ENCODE results near the gene SETD6.

The SETD6 gene, protein sequence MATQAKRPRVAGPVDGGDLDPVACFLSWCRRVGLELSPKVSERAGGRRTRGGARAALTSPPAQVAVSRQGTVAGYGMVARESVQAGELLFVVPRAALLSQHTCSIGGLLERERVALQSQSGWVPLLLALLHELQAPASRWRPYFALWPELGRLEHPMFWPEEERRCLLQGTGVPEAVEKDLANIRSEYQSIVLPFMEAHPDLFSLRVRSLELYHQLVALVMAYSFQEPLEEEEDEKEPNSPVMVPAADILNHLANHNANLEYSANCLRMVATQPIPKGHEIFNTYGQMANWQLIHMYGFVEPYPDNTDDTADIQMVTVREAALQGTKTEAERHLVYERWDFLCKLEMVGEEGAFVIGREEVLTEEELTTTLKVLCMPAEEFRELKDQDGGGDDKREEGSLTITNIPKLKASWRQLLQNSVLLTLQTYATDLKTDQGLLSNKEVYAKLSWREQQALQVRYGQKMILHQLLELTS

DNA sequence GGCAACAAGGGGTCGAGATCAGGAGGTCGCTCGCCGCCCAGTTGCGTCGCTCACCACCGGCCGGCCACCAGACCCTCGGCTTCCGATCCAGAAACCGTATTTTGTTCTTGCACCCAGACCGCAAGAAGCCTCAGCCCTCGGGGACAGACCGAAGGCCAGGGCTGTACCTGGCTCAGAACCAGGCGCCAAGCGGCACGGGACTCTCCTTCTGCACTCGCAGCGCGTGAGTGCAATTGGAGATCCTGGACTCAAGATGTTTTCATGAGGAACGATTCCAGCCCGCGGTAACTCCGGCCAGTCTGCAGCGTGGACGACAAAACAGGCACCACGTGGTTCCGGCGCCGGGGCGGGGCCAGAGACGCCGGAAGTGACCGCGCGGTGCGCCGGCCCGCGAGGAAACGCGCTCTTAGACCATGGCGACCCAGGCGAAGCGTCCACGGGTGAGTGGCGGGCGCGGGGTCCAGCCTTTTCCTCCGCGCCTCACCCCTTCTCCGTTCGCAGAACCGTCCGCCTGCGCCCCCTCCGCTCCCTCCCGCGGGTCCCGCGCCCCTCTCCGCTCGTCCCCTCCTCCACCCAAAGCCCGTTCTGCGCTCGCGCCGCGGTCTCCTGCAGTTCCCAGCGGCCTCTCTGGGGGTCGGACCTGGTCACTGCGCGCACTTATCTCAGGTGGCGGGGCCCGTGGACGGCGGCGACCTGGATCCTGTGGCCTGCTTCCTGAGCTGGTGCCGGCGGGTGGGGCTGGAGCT lies at the start of gene SETD6:
TSS of gene SETD6 (plus strand) at position 393 of the 746 bp plus-strand sequence. CDS start at position 414, 21 bp downstream.
- H2AFZ ChIP-seq, result peak within 1 kb of the TSS; percentile 78
- H3K9ac ChIP-seq, result no peak within 1 kb of the TSS
- H3K9me3 ChIP-seq (ENCODE audit: control insufficient read depth, low read length), result no peaks in the 10 kb centered on the region
- no peaks in the 10 kb centered on the region for H3K36me3 ChIP-seq (ENCODE audit: control insufficient read depth, insufficient read depth, low read length)
- peak; percentile 23 for TF ChIP-seq CTCF (IDR thresholded peaks at IDR 0.05)
- H3K79me2 ChIP-seq, result no peaks in the 10 kb centered on the region
- H3K4me1 ChIP-seq, result peaks cover 6% of the 10 kb centered on the region
- no peaks in the 10 kb centered on the region for H3K27me3 ChIP-seq (ENCODE audit: control insufficient read depth, insufficient read depth, low read length)
- peak within 1 kb of the TSS; percentile 72 for H3K27ac ChIP-seq
- H3K4me3 ChIP-seq (ENCODE audit: low read depth, low read length), result peak within 1 kb of the TSS; percentile 69
- H3K4me2 ChIP-seq (ENCODE audit: low read length), result peak within 1 kb of the TSS; percentile 74

DNA sequence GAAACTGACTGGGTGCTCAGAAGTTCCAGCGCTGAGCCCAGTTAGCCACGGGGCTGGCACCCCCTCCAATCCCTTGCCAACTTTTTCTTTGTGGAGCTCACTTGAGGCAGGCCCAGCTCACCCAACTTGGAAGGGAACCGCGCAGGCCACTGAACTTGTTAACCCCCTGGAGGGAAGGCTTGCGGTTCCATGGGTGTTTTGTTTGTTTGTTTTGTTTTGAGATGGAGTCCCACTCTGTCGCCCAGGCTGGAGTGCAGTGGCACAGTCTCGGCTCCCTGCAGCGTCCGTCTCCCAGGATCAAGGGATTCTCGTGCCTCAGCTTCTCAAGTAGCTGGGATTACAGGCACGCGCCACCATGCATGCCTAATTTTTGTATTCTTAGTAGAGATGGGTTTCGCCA lies 49.5 kb upstream of the SETD6 start:
- no peaks in the 10 kb centered on the region for H3K4me1 ChIP-seq
- H2AFZ ChIP-seq, result no peak overlapping the region
- H3K4me2 ChIP-seq (ENCODE audit: low read length), result no peak overlapping the region
- H3K9me3 ChIP-seq (ENCODE audit: control insufficient read depth, low read length), result no peaks in the 10 kb centered on the region
- H3K9ac ChIP-seq, result no peak overlapping the region
- H3K79me2 ChIP-seq, result no peaks in the 10 kb centered on the region
- H3K36me3 ChIP-seq (ENCODE audit: control insufficient read depth, insufficient read depth, low read length), result no peaks in the 10 kb centered on the region
- no peaks in the 10 kb centered on the region for H3K27me3 ChIP-seq (ENCODE audit: control insufficient read depth, insufficient read depth, low read length)
- H3K27ac ChIP-seq, result no peak overlapping the region
- no peak overlapping the region for H3K4me3 ChIP-seq (ENCODE audit: low read depth, low read length)
- no peak for TF ChIP-seq CTCF (IDR thresholded peaks at IDR 0.05)

- H3K9ac ChIP-seq, result no peak overlapping the region
- no peaks in the 10 kb centered on the region for H3K27me3 ChIP-seq (ENCODE audit: control insufficient read depth, insufficient read depth, low read length)
- no peak overlapping the region for H2AFZ ChIP-seq
- H3K4me3 ChIP-seq (ENCODE audit: low read depth, low read length), result no peak overlapping the region
- no peaks in the 10 kb centered on the region for H3K79me2 ChIP-seq
- H3K4me1 ChIP-seq, result no peaks in the 10 kb centered on the region
- H3K4me2 ChIP-seq (ENCODE audit: low read length), result no peak overlapping the region
- no peak for TF ChIP-seq CTCF (IDR thresholded peaks at IDR 0.05)
- no peaks in the 10 kb centered on the region for H3K36me3 ChIP-seq (ENCODE audit: control insufficient read depth, insufficient read depth, low read length)
- no peaks in the 10 kb centered on the region for H3K9me3 ChIP-seq (ENCODE audit: control insufficient read depth, low read length)
- H3K27ac ChIP-seq, result no peak overlapping the region
These were observed 48.9 kb upstream of the SETD6 start for GRCh38 chr16:58466396-58466795.

DNA sequence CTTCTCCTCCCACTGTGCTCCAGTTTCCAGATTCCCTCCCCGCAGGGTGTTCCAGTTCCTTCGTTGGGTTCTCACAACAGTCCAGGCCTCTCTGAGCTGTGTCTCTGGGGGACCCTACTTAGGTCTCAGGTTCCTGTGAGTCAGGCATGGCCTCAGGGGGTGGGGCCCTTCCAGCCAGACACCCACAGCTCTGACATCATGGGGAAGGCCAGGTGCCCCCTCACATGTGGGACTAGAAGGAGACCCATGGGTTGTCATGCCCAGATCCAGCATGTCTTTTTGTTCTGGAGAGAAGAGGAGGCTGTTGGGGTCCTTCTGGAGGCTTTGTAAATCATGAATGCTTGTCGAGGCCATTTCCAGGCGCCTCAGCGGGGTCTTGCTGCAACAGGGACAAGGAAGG lies 47.4 kb upstream of the SETD6 start:
- no peaks in the 10 kb centered on the region for H3K79me2 ChIP-seq
- H3K4me2 ChIP-seq (ENCODE audit: low read length), result no peak overlapping the region
- no peak overlapping the region for H3K4me3 ChIP-seq (ENCODE audit: low read depth, low read length)
- no peak for TF ChIP-seq CTCF (IDR thresholded peaks at IDR 0.05)
- no peaks in the 10 kb centered on the region for H3K4me1 ChIP-seq
- no peak overlapping the region for H3K9ac ChIP-seq
- H2AFZ ChIP-seq, result no peak overlapping the region
- no peaks in the 10 kb centered on the region for H3K36me3 ChIP-seq (ENCODE audit: control insufficient read depth, insufficient read depth, low read length)
- no peaks in the 10 kb centered on the region for H3K27me3 ChIP-seq (ENCODE audit: control insufficient read depth, insufficient read depth, low read length)
- no peak overlapping the region for H3K27ac ChIP-seq
- no peaks in the 10 kb centered on the region for H3K9me3 ChIP-seq (ENCODE audit: control insufficient read depth, low read length)
